Measurements from ENCODE around the gene TCF23.
A peak's percentile ranks its signal among the peaks of the same experiment; 100 is the strongest.

The TCF23 gene

DNA sequence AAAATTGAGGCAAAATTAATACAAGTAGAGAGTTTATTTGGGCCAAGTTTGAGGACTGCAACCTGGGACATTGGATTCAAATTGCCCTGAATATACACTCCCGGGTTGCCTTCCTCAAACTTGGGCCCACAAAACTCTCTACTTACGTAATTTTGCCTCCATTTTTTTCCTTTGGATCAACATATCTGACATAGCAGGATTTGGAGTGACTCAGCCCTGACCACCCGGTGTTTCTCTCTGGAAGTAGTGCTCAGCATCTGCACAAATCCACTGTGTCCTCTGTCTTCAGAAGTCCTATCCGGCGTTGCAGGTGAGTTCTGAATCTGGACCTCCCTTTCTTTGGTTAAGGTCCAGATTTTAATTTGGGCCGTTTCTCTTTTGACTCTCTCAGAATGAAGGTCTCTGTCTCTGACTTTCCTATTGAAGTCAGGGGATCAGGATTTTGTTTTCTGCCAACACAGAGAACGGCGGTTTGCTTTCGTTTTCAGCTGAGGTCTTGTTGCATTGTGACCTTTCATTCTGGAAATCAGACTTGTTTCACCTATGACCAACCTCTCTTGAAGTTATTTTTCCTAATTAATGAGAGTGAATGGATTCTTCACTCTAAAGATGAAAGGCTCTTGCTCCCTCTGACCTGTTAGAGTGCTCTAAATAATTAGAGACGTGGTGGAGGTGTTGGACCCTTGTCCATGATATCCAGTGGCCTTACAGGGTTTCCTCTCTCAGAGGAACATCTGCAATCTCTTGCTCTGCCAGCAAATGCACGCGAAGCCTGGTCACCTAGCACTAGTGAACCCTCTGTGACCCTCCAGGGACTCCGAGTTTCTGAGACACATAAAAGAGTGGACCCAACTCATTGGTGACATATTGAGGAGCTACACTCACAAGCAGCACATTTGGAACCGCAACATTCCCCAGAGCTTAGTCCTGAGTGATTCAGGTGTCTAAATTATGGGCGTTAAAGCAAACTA is 13.6 kb downstream of the TCF23 start:
- no peaks in the 10 kb centered on the region for H3K27me3 ChIP-seq (ENCODE audit: control insufficient read depth, low read length)
- H3K4me2 ChIP-seq (ENCODE audit: low read length): no peak overlapping the region
- H3K27ac ChIP-seq (ENCODE audit: low read depth, low read length): no peak overlapping the region
- H4K20me1 ChIP-seq (ENCODE audit: control insufficient read depth, insufficient read depth, low read depth, low read length): no peaks in the 10 kb centered on the region
- no peaks in the 10 kb centered on the region for H3K9me3 ChIP-seq (ENCODE audit: control insufficient read depth, insufficient read depth, low read length)
- no peak for TF ChIP-seq EZH2phosphoT487 (IDR thresholded peaks at IDR 0.05; ENCODE audit: borderline replicate concordance, low read length)
- TF ChIP-seq, protein P1, sequence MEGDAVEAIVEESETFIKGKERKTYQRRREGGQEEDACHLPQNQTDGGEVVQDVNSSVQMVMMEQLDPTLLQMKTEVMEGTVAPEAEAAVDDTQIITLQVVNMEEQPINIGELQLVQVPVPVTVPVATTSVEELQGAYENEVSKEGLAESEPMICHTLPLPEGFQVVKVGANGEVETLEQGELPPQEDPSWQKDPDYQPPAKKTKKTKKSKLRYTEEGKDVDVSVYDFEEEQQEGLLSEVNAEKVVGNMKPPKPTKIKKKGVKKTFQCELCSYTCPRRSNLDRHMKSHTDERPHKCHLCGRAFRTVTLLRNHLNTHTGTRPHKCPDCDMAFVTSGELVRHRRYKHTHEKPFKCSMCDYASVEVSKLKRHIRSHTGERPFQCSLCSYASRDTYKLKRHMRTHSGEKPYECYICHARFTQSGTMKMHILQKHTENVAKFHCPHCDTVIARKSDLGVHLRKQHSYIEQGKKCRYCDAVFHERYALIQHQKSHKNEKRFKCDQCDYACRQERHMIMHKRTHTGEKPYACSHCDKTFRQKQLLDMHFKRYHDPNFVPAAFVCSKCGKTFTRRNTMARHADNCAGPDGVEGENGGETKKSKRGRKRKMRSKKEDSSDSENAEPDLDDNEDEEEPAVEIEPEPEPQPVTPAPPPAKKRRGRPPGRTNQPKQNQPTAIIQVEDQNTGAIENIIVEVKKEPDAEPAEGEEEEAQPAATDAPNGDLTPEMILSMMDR (IDR thresholded peaks at IDR 0.05; ENCODE audit: low read depth, low read length, poor library complexity, severe bottlenecking): no peak
- H3K9me2 ChIP-seq (replicated peaks; ENCODE audit: control insufficient read depth, low read length): no peaks in the 10 kb centered on the region
- no peaks in the 10 kb centered on the region for H3K79me2 ChIP-seq (ENCODE audit: control insufficient read depth, low read length)
- no peaks in the 10 kb centered on the region for H3K36me3 ChIP-seq (ENCODE audit: control insufficient read depth, low read length)
- H3K4me3 ChIP-seq (ENCODE audit: low read length): no peak overlapping the region
- H3F3A ChIP-seq (ENCODE audit: control insufficient read depth, insufficient read depth): no peaks in the 10 kb centered on the region; the same call in 1 of the 2 replicates
- H3K4me1 ChIP-seq (ENCODE audit: control insufficient read depth, low read length): peaks cover 24% of the 10 kb centered on the region

DNA sequence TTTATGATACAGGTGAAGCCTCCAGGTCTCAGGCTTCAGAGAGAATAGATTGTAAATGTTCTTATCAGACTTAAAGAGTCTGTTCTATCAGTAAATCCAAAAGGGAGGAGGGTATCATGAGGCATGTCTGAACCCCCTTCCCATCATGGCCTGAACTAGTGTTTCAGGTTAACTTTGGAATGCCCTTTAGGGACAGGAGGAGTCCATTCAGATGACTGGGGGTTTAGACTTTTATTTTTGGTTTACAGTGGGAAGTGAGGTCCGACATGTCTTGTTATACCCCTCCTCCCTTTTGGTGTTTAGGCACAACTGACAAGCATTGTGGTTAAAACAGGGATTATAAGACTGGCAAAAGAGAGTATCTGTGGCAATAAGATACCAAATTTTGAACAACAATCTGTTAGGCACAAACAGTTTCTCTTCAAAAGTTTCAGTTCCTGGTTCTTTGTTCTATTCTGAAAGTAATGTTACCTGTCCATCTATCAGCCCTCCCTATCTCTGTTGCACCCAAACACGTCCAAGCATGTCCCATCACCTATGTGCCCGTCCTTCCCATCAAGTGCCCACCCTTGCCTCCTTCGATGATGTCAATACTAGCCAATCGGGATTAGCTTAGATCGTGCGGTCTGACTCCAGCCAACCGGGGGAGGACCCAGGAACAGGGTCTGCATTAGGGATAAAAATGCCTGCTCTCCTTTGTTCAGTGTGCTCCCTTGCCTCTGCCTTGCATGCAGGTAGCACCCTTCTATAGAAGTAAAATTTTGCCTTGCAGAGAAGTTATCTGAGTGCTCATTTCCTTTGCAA is 16.4 kb downstream of the TCF23 start:
- Histone ChIP-seq H3K36me3 (ENCODE audit: control insufficient read depth, low read length) (no peaks in the 10 kb centered on the region), H3K9me3 (ENCODE audit: control insufficient read depth, insufficient read depth, low read length) (no peaks in the 10 kb centered on the region), H3K79me2 (ENCODE audit: control insufficient read depth, low read length) (no peaks in the 10 kb centered on the region), H3K4me3 (ENCODE audit: low read length) (peak overlapping the region; percentile 21), H3K4me1 (ENCODE audit: control insufficient read depth, low read length) (peaks cover 36% of the 10 kb centered on the region), H3K27me3 (ENCODE audit: control insufficient read depth, low read length) (no peaks in the 10 kb centered on the region), H4K20me1 (ENCODE audit: control insufficient read depth, insufficient read depth, low read depth, low read length) (no peaks in the 10 kb centered on the region), H3K9me2 (replicated peaks; ENCODE audit: control insufficient read depth, low read length) (no peaks in the 10 kb centered on the region), H3K27ac (ENCODE audit: low read depth, low read length) (0 out of 2 replicates have a peak overlapping the region, but pooled peaks have one; percentile 4), H3K4me2 (ENCODE audit: low read length) (peak overlapping the region; percentile 48), H3F3A (ENCODE audit: control insufficient read depth, insufficient read depth) (no peaks in the 10 kb centered on the region; the same call in 1 of the 2 replicates)
- TF ChIP-seq, protein P1 (IDR thresholded peaks at IDR 0.05; ENCODE audit: low read depth, low read length, poor library complexity, severe bottlenecking): no peak
- TF ChIP-seq EZH2phosphoT487 (IDR thresholded peaks at IDR 0.05; ENCODE audit: borderline replicate concordance, low read length): no peak

GRCh38 chr2:27170581-27171337 is 22.0 kb downstream of the TCF23 start:
- Histone ChIP-seq H3K4me2 (ENCODE audit: low read length) (peak overlapping the region; percentile 92), H3K79me2 (ENCODE audit: control insufficient read depth, low read length) (no peaks in the 10 kb centered on the region), H3K9me3 (ENCODE audit: control insufficient read depth, insufficient read depth, low read length) (no peaks in the 10 kb centered on the region), H3K27ac (ENCODE audit: low read depth, low read length) (no peak overlapping the region), H3K27me3 (ENCODE audit: control insufficient read depth, low read length) (no peaks in the 10 kb centered on the region), H3K4me1 (ENCODE audit: control insufficient read depth, low read length) (peaks cover 37% of the 10 kb centered on the region), H3K4me3 (ENCODE audit: low read length) (peak overlapping the region; percentile 73), H3K9me2 (replicated peaks; ENCODE audit: control insufficient read depth, low read length) (no peaks in the 10 kb centered on the region), H4K20me1 (ENCODE audit: control insufficient read depth, insufficient read depth, low read depth, low read length) (no peaks in the 10 kb centered on the region), H3K36me3 (ENCODE audit: control insufficient read depth, low read length) (no peaks in the 10 kb centered on the region), H3F3A (ENCODE audit: control insufficient read depth, insufficient read depth) (no peaks in the 10 kb centered on the region; the same call in 1 of the 2 replicates)
- no peak for TF ChIP-seq EZH2phosphoT487 (IDR thresholded peaks at IDR 0.05; ENCODE audit: borderline replicate concordance, low read length)
- TF ChIP-seq, protein P1 (IDR thresholded peaks at IDR 0.05; ENCODE audit: low read depth, low read length, poor library complexity, severe bottlenecking): no peak
